H1 (cell line): ENCODE data around the gene PIP5K1C. TPM values are rescaled to one million over a fixed set of nuclear protein-coding genes. Genes with fewer than 3 reads are reported as not detected.

Experiments used
- CTCF ChIA-PET: fragments of 300-600 bp; sonication (Branson Sonifier 250); formaldehyde crosslinking; loops from one replicate; lab custom pipeline; 2021; ENCODE audit not compliant: partially characterized antibody; lab: Charles Lee
- POLR2A ChIA-PET: fragments of 300-600 bp; sonication (Branson Sonifier 250); formaldehyde crosslinking; loops from one replicate; lab custom pipeline; 2021; ENCODE audit warnings: inconsistent platforms; ENCODE audit not compliant: partially characterized antibody; lab: Charles Lee
- DNase-seq, 2 experiments: peaks; one replicate each; pipeline versions ENCODE4 v3.0.0 to v3.0.0-alpha.2; 2010 to 2022; ENCODE audit warnings: low spot score in 2 of 2, low read depth in 1 of 2, mixed read lengths in 1 of 2
- FAIRE-seq: peaks from 2 replicates; lab custom pipeline; 2011; peaks lifted over from hg19 to GRCh38; lab: Jason Lieb, UNC
- H2AFZ ChIP-seq: 2 replicates; pipeline ENCODE4 v1.8.1; 2012; ENCODE audit warnings: low read length, inconsistent platforms
- H2AK5ac ChIP-seq: 2 replicates; pipeline ENCODE4 v1.6.1; 2013; ENCODE audit warnings: low read depth, low read length
- H2BK120ac ChIP-seq: replicated peaks from 2 replicates; pipeline ENCODE3; 2013; ENCODE audit warnings: low read depth, low read length, inconsistent platforms
- H2BK12ac ChIP-seq: 2 replicates; pipeline ENCODE4 v1.6.1; 2013; ENCODE audit warnings: low read depth, low read length
- H2BK15ac ChIP-seq: 2 replicates; pipeline ENCODE4 v1.6.1; 2013; ENCODE audit warnings: low read length
- H2BK20ac ChIP-seq: 2 replicates; pipeline ENCODE4 v1.6.1; 2013; ENCODE audit warnings: low read length
- H2BK5ac ChIP-seq: 2 replicates; pipeline ENCODE4 v1.6.1; 2013; ENCODE audit warnings: low read depth, low read length
- H3K14ac ChIP-seq: 2 replicates; pipeline ENCODE4 v1.6.1; 2013; ENCODE audit warnings: inconsistent platforms; ENCODE audit not compliant: insufficient read length
- H3K18ac ChIP-seq: 2 replicates; pipeline ENCODE4 v1.6.1; 2013; ENCODE audit warnings: low read length; ENCODE audit errors: extremely low read depth
- H3K23ac ChIP-seq: 2 replicates; pipeline ENCODE4 v1.6.1; 2013; ENCODE audit warnings: inconsistent platforms; ENCODE audit not compliant: insufficient read length
- H3K23me2 ChIP-seq: 2 replicates; pipeline ENCODE4 v1.6.1; 2013; ENCODE audit warnings: low read depth, low read length
- H3K27ac ChIP-seq: 2 replicates; pipeline ENCODE4 v1.6.1; 2011; ENCODE audit warnings: low read depth, low read length, inconsistent platforms
- H3K27me3 ChIP-seq, 4 experiments: replicated peaks in 1 of 4; 1 replicate in 1 of 4; 2 replicates in 3 of 4; pipeline versions ENCODE4 v1.6.1 to v1.8.1; 2011 to 2013; ENCODE audit warnings: low read length in 3 of 4, mild to moderate bottlenecking in 3 of 4, inconsistent platforms in 2 of 4, mixed read lengths in 2 of 4, moderate library complexity in 1 of 4; ENCODE audit not compliant: control insufficient read depth in 3 of 4, insufficient read depth in 3 of 4; ENCODE audit errors: extremely low read depth in 1 of 4
- H3K36me3 ChIP-seq, 4 experiments: 2 replicates each; pipeline versions ENCODE4 v1.6.1 to v1.8.1; 2011 to 2013; ENCODE audit warnings: mild to moderate bottlenecking in 4 of 4, low read length in 3 of 4, moderate library complexity in 2 of 4, control low read depth in 1 of 4, inconsistent platforms in 1 of 4; ENCODE audit not compliant: insufficient read depth in 4 of 4, control insufficient read depth in 2 of 4
- H3K4ac ChIP-seq: replicated peaks from 2 replicates; pipeline ENCODE3; 2013; ENCODE audit warnings: low read length, low read depth, mixed read lengths, inconsistent platforms; ENCODE audit not compliant: insufficient read length
- H3K4me1 ChIP-seq, 4 experiments: replicated peaks in 1 of 4; 1 replicate in 1 of 4; 2 replicates in 3 of 4; pipeline versions ENCODE4 v1.6.1 to v1.8.1; 2011 to 2013; ENCODE audit warnings: low read length in 3 of 4, inconsistent platforms in 2 of 4, mixed read lengths in 1 of 4; ENCODE audit not compliant: insufficient read depth in 4 of 4, control insufficient read depth in 3 of 4
- H3K4me2 ChIP-seq, 2 experiments: 2 replicates each; pipeline versions ENCODE4 v1.6.1 to v1.8.1; 2011 to 2013; ENCODE audit warnings: low read depth in 2 of 2, low read length in 2 of 2, control low read depth in 1 of 2, inconsistent platforms in 1 of 2, mild to moderate bottlenecking in 1 of 2; ENCODE audit not compliant: insufficient read depth in 1 of 2
- H3K4me3 ChIP-seq, 4 experiments: fragments of 200-600, 300-600 bp in 1 of 4; sonication (generic), shearing (Covaris generic), sonication (Bioruptor Twin) in 1 of 4; 2 replicates each; pipeline versions ENCODE4 v1.5.1 to v1.8.1; 2011 to 2016; ENCODE audit warnings: low read length in 4 of 4, low read depth in 3 of 4, control low read depth in 2 of 4, inconsistent platforms in 2 of 4, mild to moderate bottlenecking in 2 of 4, mixed read lengths in 1 of 4, moderate library complexity in 1 of 4; ENCODE audit not compliant: insufficient read depth in 2 of 4; ENCODE audit errors: extremely low read depth in 1 of 4
- H3K56ac ChIP-seq: replicated peaks from 2 replicates; pipeline ENCODE3; 2013; ENCODE audit warnings: low read depth, mild to moderate bottlenecking, mixed read lengths, low read length, inconsistent platforms; ENCODE audit not compliant: insufficient read length
- H3K79me1 ChIP-seq: 2 replicates; pipeline ENCODE4 v1.6.1; 2013; ENCODE audit warnings: low read depth, low read length, control low read depth
- H3K79me2 ChIP-seq, 2 experiments: 2 replicates each; pipeline versions ENCODE4 v1.6.1 to v1.8.1; 2012 to 2013; ENCODE audit warnings: low read length in 2 of 2, mild to moderate bottlenecking in 2 of 2, inconsistent platforms in 1 of 2; ENCODE audit not compliant: insufficient read depth in 2 of 2, control insufficient read depth in 1 of 2
- H3K9ac ChIP-seq, 4 experiments: replicated peaks in 1 of 4; 1 replicate in 1 of 4; 2 replicates in 3 of 4; pipeline versions ENCODE4 v1.6.1 to v1.8.1; 2011 to 2013; ENCODE audit warnings: low read depth in 3 of 4, low read length in 3 of 4, control low read depth in 2 of 4, mild to moderate bottlenecking in 2 of 4, moderate library complexity in 2 of 4, inconsistent platforms in 1 of 4; ENCODE audit errors: extremely low read depth in 1 of 4
- H3K9me3 ChIP-seq, 2 experiments: 2 replicates each; pipeline versions ENCODE4 v1.6.1 to v1.8.1; 2012 to 2013; ENCODE audit warnings: mild to moderate bottlenecking in 2 of 2, moderate library complexity in 2 of 2, control low read depth in 1 of 2, inconsistent platforms in 1 of 2, low read depth in 1 of 2, low read length in 1 of 2, mixed read lengths in 1 of 2; ENCODE audit not compliant: insufficient read depth in 2 of 2
- H4K20me1 ChIP-seq, 2 experiments: replicated peaks in 1 of 2; 2 replicates each; pipeline versions ENCODE3 to v1.8.1; 2011 to 2013; ENCODE audit warnings: inconsistent platforms in 2 of 2, low read length in 2 of 2, mild to moderate bottlenecking in 1 of 2; ENCODE audit not compliant: insufficient read depth in 2 of 2, control insufficient read depth in 1 of 2
- H4K5ac ChIP-seq: 2 replicates; pipeline ENCODE4 v1.6.1; 2013; ENCODE audit warnings: low read length, low read depth, mixed read lengths, inconsistent platforms; ENCODE audit not compliant: insufficient read length
- H4K8ac ChIP-seq: 2 replicates; pipeline ENCODE4 v1.8.0; 2013; ENCODE audit warnings: mild to moderate bottlenecking, moderate library complexity, low read length, inconsistent platforms; ENCODE audit not compliant: insufficient read depth; ENCODE audit errors: extremely low read depth
- H4K91ac ChIP-seq: replicated peaks from 2 replicates; pipeline ENCODE3; 2013; ENCODE audit warnings: low read length, mixed read lengths, inconsistent platforms; ENCODE audit not compliant: insufficient read length
- CHD2 ChIP-seq: IDR thresholded peaks from 2 replicates; pipeline ENCODE4 v1.6.1; 2012; ENCODE audit warnings: low read length, improper control_type of control experiment
- CTCF ChIP-seq, 3 experiments: IDR thresholded peaks; 1 replicate in 2 of 3; 2 replicates in 1 of 3; pipeline versions ENCODE4 v1.5.1 to v1.6.1; 2011; ENCODE audit warnings: low read length in 3 of 3, mild to moderate bottlenecking in 3 of 3, inconsistent platforms in 2 of 3, low read depth in 1 of 3, moderate library complexity in 1 of 3; ENCODE audit not compliant: insufficient read depth in 1 of 3; ENCODE audit errors: control extremely low read depth in 1 of 3
- SAP30 ChIP-seq: fragments of 300-600 bp; sonication (generic); IDR thresholded peaks from 2 replicates; pipeline ENCODE4 v1.7.1; 2012; ENCODE audit warnings: low read length, moderate library complexity, mild to moderate bottlenecking, inconsistent platforms; ENCODE audit not compliant: insufficient read depth, insufficient replicate concordance
- TAF1 ChIP-seq: IDR thresholded peaks from 2 replicates; pipeline ENCODE4 v1.6.1; 2011; ENCODE audit warnings: mild to moderate bottlenecking, low read depth, low read length
- TAF7 ChIP-seq: optimal IDR thresholded peaks from 2 replicates; pipeline ENCODE3; 2011; ENCODE audit warnings: low read depth, mild to moderate bottlenecking, inconsistent platforms, low read length, moderate library complexity, borderline replicate concordance
- WGBS, 2 experiments: shearing (Covaris generic) in 1 of 2; methylation state at CpG; one replicate each; pipeline versions ENCODE4 v1.1.6 to v1.1.7; 2013 to 2015; ENCODE audit warnings: low lambda C conversion rate in 2 of 2, mixed read lengths in 2 of 2, inconsistent platforms in 1 of 2, low coverage in 1 of 2, missing lambda C conversion rate in 1 of 2; ENCODE audit not compliant: insufficient replicate concordance in 2 of 2, insufficient coverage in 1 of 2, insufficient read length in 1 of 2; ENCODE audit errors: extremely low coverage in 1 of 2, missing lambda C conversion rate in 1 of 2; 5-methylcytosine and 5-hydroxymethylcytosine counted together
- polyA plus RNA-seq, 7 experiments: library from polyadenylated mRNA; depleted of rRNA in 3 of 7; stranded (reverse) in 5 of 7; unstranded in 2 of 7; fragments of >200 nt in 5 of 7; fragments of 200-250 nt in 2 of 7; gene quantifications; 1 replicate in 5 of 7; 2 replicates in 1 of 7; 4 replicates in 1 of 7; pipeline versions ENCODE4 v1.2.1 to v1.2.3, GENCODE V29; 2011 to 2013; ENCODE audit warnings: missing spikeins in 2 of 7, mixed read lengths in 2 of 7
- total RNA-seq: library from RNA; stranded (reverse); fragmentation: NEBNext Ultra II Directional; extraction: Animal tissue kit (Norgen Biotek cat#: 25700); gene quantifications from 2 replicates; pipeline ENCODE4 v1.2.1, GENCODE V29; 2021

Gene PIP5K1C
- total and polyA plus RNA-seq, 2 of the 8 experiments (the other 6 are each of a cell fraction or from before 2014, with no cell fraction given), result 10.6 to 32.9 TPM

DNA sequence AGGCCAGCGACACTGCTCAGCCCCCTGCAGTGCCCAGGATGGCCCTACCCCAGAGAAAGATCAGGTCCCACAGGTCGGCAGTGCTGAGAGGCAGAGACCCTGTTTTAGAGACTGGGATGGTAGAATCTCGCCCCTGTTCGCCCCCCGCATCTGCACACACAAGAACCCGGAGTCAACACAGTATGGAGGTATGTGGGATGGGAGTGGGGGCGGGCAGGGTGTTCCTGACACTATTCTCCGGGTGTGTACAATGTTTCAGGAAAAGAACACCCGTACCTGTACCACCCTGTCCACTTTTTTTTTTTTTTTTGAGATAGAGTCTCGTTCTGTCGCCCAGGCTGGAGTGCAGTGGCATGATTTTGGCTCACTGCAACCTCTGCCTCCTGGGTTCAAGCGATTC, 19.3 kb downstream of the PIP5K1C start:
- H3K79me2 ChIP-seq, result peaks cover 0 to 16% of the 10 kb centered on the region in 2 experiments; a peak in 1 of 4 replicates
- peaks cover 0 to 5% (median 3%) of the 10 kb centered on the region in 4 experiments; a peak in 2 of 8 replicates for H3K36me3 ChIP-seq
- H4K5ac ChIP-seq, result no peak overlapping the region
- H2BK5ac ChIP-seq, result no peak overlapping the region
- H3K14ac ChIP-seq, result no peak overlapping the region
- no peak overlapping the region for H2BK20ac ChIP-seq
- H3K4me2 ChIP-seq, result no peak overlapping the region
- H3K79me1 ChIP-seq, result peaks cover 9% of the 10 kb centered on the region; the same call in 1 of the 2 replicates
- no peak overlapping the region for H2AFZ ChIP-seq
- ChIA-PET POLR2A (interaction anchor here (0.7 kb wide), 1 partner anchor 305 kb away, joined by 3 read pairs; the partner anchor contains the start of gene EEF2), CTCF (interaction anchor here (0.7 kb wide), 1 partner anchor 18 kb away, joined by 3 read pairs; no protein-coding TSS in a partner anchor)
- peaks cover 10% of the 10 kb centered on the region; the same call in 1 of the 2 replicates for H3K23me2 ChIP-seq
- TF ChIP-seq SAP30 (no peak), CHD2 (no peak), CTCF (IDR thresholded peaks at IDR 0.05; ENCODE audit: control extremely low read depth in 1 of 3, insufficient read depth in 1 of 3, low read depth in 1 of 3, low read length in 3 of 3) (no peak), TAF1 (no peak), TAF7 (no peak)
- H3K9ac ChIP-seq, result no peak overlapping the region
- no peak overlapping the region for H3K56ac ChIP-seq
- H2AK5ac ChIP-seq, result no peak overlapping the region
- 87% methylated on average over 11 of the region's 12 CpGs; no CpG with 5 or more reads in 1 of the 2 experiments for WGBS, 2 experiments
- FAIRE-seq, result no peak
- H4K91ac ChIP-seq, result no peak overlapping the region
- no peak overlapping the region for H3K27ac ChIP-seq
- H2BK15ac ChIP-seq, result no peak overlapping the region
- no peak overlapping the region for H2BK12ac ChIP-seq
- peaks cover 0 to 27% (median 18%) of the 10 kb centered on the region in 4 experiments; a peak in 6 of 7 replicates for H3K4me1 ChIP-seq
- no peak for DNase-seq
- H2BK120ac ChIP-seq, result no peak overlapping the region
- peaks cover 3 to 16% of the 10 kb centered on the region in 2 experiments for H4K20me1 ChIP-seq
- no peak overlapping the region for H3K4me3 ChIP-seq
- H3K4ac ChIP-seq, result no peak overlapping the region
- no peak overlapping the region for H4K8ac ChIP-seq
- no peak overlapping the region for H3K23ac ChIP-seq
- no peak overlapping the region for H3K18ac ChIP-seq
- peaks cover 7 to 9% of the 10 kb centered on the region in 2 experiments for H3K9me3 ChIP-seq
- no peaks in the 10 kb centered on the region for H3K27me3 ChIP-seq
